DMS53 (cell line): ENCODE data around the gene DDX41.

ENCODE experiments used
- DNase-seq: peaks from one replicate; lab custom pipeline; 2025; lab: John Stamatoyannopoulos, UW

DDX41 gene

GRCh38 chr5:177483994-177484901 lies 32.5 kb downstream of the DDX41 start:
- no peak for DNase-seq

- DNase-seq = no peak
Measured at GRCh38 chr5:177483042-177483441, 33.7 kb downstream of the DDX41 start.

GRCh38 chr5:177482359-177482795 lies 34.4 kb downstream of the DDX41 start:
- no peak for DNase-seq

- no peak for DNase-seq
Measured at GRCh38 chr5:177479774-177480173, 37.0 kb downstream of the DDX41 start.

GRCh38 chr5:177478711-177479646 lies 37.8 kb downstream of the DDX41 start:
- peak; percentile 68 for DNase-seq

GRCh38 chr5:177477701-177478477 lies 38.9 kb downstream of the DDX41 start:
- DNase-seq = peak; percentile 36

GRCh38 chr5:177476531-177477233 lies 40.1 kb downstream of the DDX41 start:
- DNase-seq = no peak

GRCh38 chr5:177475563-177476427 lies 41.0 kb downstream of the DDX41 start:
- DNase-seq = no peak

GRCh38 chr5:177474846-177475562 lies 41.8 kb downstream of the DDX41 start:
- DNase-seq = no peak

GRCh38 chr5:177474002-177474476 lies 42.7 kb downstream of the DDX41 start:
- DNase-seq = no peak

GRCh38 chr5:177473443-177474001 lies 43.2 kb downstream of the DDX41 start, which contains the start of gene DBN1:
Gene DBN1, minus strand, starts transcription at chr5:177473634. Its CDS starts 113 bp downstream, at chr5:177473521.
- DNase-seq = peak; percentile 74

GRCh38 chr5:177472460-177473442 lies 44.0 kb downstream of the DDX41 start:
- DNase-seq = peak; percentile 72

- DNase-seq = no peak
Measured at GRCh38 chr5:177471610-177472356, 45.0 kb downstream of the DDX41 start.

- DNase-seq = peak; percentile 57
Measured at GRCh38 chr5:177470759-177471536, 45.8 kb downstream of the DDX41 start.

- no peak for DNase-seq
Measured at GRCh38 chr5:177469750-177470525, 46.8 kb downstream of the DDX41 start.
